GM21717 (cell line): ENCODE results near the gene WASF3.

Experiments used
- ATAC-seq: cut with Tn5 transposase; IDR thresholded peaks from one replicate; pipeline ENCODE4 v1.9.1; 2021; ENCODE audit warnings: mild to moderate bottlenecking, moderate library complexity; ENCODE audit not compliant: unreplicated experiment

WASF3 gene

GRCh38 chr13:26557393-26558073 is at the start of gene WASF3:
Gene WASF3 (plus strand): TSS chr13:26557683. CDS start chr13:26642271, 84,588 bp downstream.
- ATAC-seq = peak; percentile 80

GRCh38 chr13:26508885-26509284 is 48.6 kb upstream of the WASF3 start:
- ATAC-seq = no peak

DNA sequence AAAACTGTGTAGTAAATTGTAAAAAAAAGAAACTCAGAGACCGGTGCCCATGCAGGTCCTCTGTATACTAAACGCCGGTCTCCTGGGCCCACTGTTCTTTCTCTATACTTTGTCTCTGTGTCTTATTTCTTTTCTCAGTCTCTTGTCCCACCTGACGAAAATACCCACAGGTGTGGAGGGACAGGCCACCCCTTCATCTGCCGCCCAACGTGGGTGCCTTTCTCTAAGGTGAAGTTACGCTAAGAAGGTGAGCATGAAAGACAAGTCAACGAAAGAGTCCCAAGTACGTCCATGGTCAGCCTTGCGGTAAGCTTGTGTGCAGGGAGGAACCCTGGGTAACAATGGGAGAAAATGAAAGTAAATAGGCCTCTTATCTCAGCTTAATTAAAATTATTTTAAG is 48.0 kb upstream of the WASF3 start:
- no peak for ATAC-seq

DNA sequence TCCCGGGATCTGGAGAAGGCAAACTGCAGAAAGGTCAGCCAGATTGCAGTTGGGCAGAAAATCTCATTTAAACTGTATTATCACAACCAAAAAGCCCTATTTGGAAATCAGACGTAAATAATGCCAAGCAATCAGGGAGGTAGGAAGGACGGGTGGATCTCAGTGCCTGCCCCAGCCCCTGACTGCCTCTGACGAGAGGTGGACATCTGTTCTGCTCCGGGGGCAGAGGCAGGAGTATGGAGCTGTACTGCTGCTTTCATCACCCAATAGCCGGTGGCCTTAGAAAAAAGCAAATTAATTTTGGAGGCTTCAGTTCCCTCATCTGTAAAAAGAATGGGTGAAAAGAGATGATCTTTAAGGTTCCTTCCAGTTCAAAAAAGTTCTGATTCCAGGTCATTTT is 43.6 kb upstream of the WASF3 start:
- ATAC-seq = no peak

DNA sequence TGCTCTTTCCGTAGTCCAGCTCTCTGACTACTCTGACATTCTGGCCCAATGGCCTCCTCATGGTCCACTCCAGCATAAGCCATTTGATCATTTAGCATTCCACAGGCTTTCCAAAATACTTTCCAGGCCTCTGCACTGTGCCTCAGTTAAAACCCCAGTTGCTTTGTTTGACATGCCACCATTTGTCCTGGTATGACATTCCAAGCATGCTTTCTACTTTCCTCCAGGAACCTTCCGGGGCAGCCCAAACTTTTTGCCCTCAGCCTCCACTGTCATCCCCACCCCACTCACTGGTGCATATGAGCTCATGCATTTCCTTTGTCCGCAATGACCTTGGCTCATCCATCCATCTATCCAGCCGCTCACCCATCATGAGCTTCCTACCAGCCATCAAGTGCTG is 41.8 kb upstream of the WASF3 start:
- no peak for ATAC-seq

- ATAC-seq = no peak
Measured at GRCh38 chr13:26517936-26518335, 39.5 kb upstream of the WASF3 start.

GRCh38 chr13:26518451-26518959 is 39.0 kb upstream of the WASF3 start:
- no peak for ATAC-seq

- ATAC-seq = no peak
Measured at GRCh38 chr13:26522571-26522970, 34.9 kb upstream of the WASF3 start.

GRCh38 chr13:26523007-26523406 is 34.5 kb upstream of the WASF3 start:
- no peak for ATAC-seq

GRCh38 chr13:26525528-26525927 is 32.0 kb upstream of the WASF3 start:
- ATAC-seq = no peak

DNA sequence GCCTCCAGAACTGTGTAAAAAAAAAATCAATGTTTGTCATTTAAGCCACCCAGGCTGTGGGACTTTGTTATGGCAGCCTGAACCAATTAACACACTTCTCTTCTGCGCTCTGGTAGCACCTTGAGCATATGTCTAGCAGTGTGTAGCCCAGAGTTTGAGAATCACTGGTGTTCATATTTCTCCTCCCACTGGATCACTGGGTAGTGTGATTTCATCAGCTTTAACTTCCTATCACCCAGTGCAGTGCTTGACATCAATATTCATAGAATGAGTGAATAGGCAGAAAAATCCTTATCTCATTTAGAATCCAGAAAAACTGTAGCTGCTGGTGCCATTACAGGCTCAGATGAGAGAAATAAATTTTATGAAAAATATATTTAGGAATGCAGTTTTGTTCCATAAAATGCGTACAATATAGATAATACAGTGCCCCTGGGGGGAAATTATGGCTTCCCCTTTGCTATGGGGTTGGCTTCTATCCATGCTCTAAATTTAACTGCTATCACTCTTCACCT is 30.7 kb upstream of the WASF3 start:
- ATAC-seq = no peak

- no peak for ATAC-seq
Measured at GRCh38 chr13:26528527-26528926, 29.0 kb upstream of the WASF3 start.

GRCh38 chr13:26529441-26529840 is 28.0 kb upstream of the WASF3 start:
- no peak for ATAC-seq

GRCh38 chr13:26531742-26532141 is 25.7 kb upstream of the WASF3 start:
- ATAC-seq = no peak

DNA sequence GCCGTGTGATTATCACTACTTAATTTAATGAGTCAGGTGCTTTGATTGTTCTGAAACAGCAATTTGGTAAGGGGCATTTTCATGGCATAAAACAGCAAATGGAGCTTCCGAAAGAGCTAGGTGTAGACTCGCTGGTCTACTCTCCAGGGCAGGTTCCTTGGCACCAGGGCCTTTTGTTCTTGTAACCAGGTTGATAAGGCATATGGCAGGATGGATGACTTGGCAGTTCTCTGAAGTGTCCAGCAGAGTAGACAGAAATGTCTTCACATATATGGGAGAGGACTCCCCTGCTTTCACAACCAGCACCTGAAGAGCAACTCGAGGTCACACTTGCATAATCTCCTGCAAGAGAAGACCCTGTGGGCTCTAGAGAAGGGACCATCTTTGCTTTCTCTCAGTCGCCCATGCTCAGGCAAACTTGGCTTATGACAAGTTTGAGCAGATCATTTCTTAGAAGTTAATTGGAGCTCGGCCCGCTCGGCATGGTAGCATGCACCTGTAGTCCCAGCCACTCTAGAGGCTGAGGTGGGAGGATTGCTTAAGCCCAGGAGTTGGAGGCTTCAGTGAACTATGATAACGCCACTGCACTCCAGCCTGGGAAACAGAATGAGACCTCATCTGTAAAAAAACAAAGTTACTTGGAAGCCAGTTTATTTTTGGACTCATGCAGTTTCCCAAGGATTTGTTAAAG is 23.3 kb upstream of the WASF3 start:
- ATAC-seq = no peak

- no peak for ATAC-seq
Measured at GRCh38 chr13:26538363-26539317, 18.8 kb upstream of the WASF3 start.

- ATAC-seq = no peak
Measured at GRCh38 chr13:26539738-26540292, 17.7 kb upstream of the WASF3 start.

- ATAC-seq = no peak
Measured at GRCh38 chr13:26540334-26540733, 17.1 kb upstream of the WASF3 start.

DNA sequence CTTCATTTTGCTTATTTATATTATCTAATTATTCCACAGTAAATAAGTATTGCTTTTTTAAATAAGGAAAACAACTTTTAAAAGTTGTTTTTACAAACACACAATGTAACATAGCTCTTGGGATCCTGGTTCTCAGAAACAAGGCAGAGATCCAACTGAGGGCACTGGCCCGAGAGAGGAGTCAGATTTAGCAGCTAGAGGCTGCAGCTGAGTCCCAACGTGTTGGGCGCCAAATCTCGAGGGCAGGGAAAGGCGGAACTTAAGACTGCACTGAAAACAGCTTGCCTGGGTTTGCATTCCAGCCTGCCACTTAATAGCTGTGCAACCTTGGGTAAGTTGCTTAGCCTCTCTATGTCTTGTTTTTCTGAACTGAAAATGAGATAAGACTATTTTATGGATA is 16.4 kb upstream of the WASF3 start:
- no peak for ATAC-seq

- no peak for ATAC-seq
Measured at GRCh38 chr13:26541678-26542568, 15.6 kb upstream of the WASF3 start.
